ENCODE data around the gene TGFB2.

The TGFB2 gene

GRCh38 chr1:218490406-218490922 is 145.3 kb downstream of the TGFB2 start:
- no peak for DNase-seq (ENCODE audit: low spot score)

- DNase-seq (ENCODE audit: low spot score): no peak
Observed at GRCh38 chr1:218492874-218493273, 147.7 kb downstream of the TGFB2 start.

- DNase-seq (ENCODE audit: low spot score): no peak
Observed at GRCh38 chr1:218493986-218494385, 148.8 kb downstream of the TGFB2 start.
